GM12874 (cell line): ENCODE results near the gene VDR.

Source experiments
- CTCF ChIP-seq: IDR thresholded peaks from 2 replicates; pipeline ENCODE4 v1.5.1; 2011; ENCODE audit warnings: low read depth, mild to moderate bottlenecking, control low read depth, low read length, moderate library complexity; ENCODE audit not compliant: insufficient read depth

VDR gene

GRCh38 chr12:47829584-47829983 is 75.2 kb downstream of the VDR start:
- no peak for TF ChIP-seq CTCF

GRCh38 chr12:47828976-47829482 is 75.8 kb downstream of the VDR start:
- TF ChIP-seq CTCF, result no peak

- no peak for TF ChIP-seq CTCF
Observed at GRCh38 chr12:47828008-47828975, 76.5 kb downstream of the VDR start.

- TF ChIP-seq CTCF, result no peak
Observed at GRCh38 chr12:47825173-47825639, 79.6 kb downstream of the VDR start.

- TF ChIP-seq CTCF, result no peak
Observed at GRCh38 chr12:47824635-47825034, 80.2 kb downstream of the VDR start.

- no peak for TF ChIP-seq CTCF
Observed at GRCh38 chr12:47824198-47824597, 80.6 kb downstream of the VDR start.

GRCh38 chr12:47823422-47824086 is 81.2 kb downstream of the VDR start:
- no peak for TF ChIP-seq CTCF
